ENCODE data around the gene NR4A1. TPM values are rescaled to one million over a fixed set of nuclear protein-coding genes. Genes with fewer than 3 reads are reported as not detected.

NR4A1 gene
- total RNA-seq, 1 donor from 2014 or later: 1.0 TPM

- Mint-ChIP-seq H3K27ac (ENCODE audit: unreplicated experiment) (no peak overlapping the region), H3K4me1 (ENCODE audit: unreplicated experiment) (peaks cover 16% of the 10 kb centered on the region)
- peak; percentile 93 for TF ChIP-seq CTCF (IDR thresholded peaks at IDR 0.05; ENCODE audit: unreplicated experiment)
These were observed 31.9 kb downstream of the NR4A1 start for GRCh38 chr12:52082988-52083637.

GRCh38 chr12:52083638-52083996 is 32.4 kb downstream of the NR4A1 start:
- H3K27ac Mint-ChIP-seq (ENCODE audit: unreplicated experiment): no peak overlapping the region
- H3K4me3 Mint-ChIP-seq (ENCODE audit: unreplicated experiment): no peak overlapping the region
- no peak for TF ChIP-seq CTCF (IDR thresholded peaks at IDR 0.05; ENCODE audit: unreplicated experiment)
- H3K4me1 Mint-ChIP-seq (ENCODE audit: unreplicated experiment): peaks cover 16% of the 10 kb centered on the region
- no peaks in the 10 kb centered on the region for H3K9me3 Mint-ChIP-seq (ENCODE audit: unreplicated experiment)
- H3K36me3 Mint-ChIP-seq (ENCODE audit: low read depth, unreplicated experiment): peaks cover 10% of the 10 kb centered on the region
- peaks cover 13% of the 10 kb centered on the region for H3K27me3 Mint-ChIP-seq (ENCODE audit: unreplicated experiment)
- DNase-seq (ENCODE audit: low spot score): no peak

More at GRCh38 chr12:52082988-52083637, 31.9 kb downstream of the NR4A1 start:
- no peaks in the 10 kb centered on the region for H3K9me3 Mint-ChIP-seq (ENCODE audit: unreplicated experiment)
- H3K27me3 Mint-ChIP-seq (ENCODE audit: unreplicated experiment): peaks cover 11% of the 10 kb centered on the region
- peaks cover 10% of the 10 kb centered on the region for H3K36me3 Mint-ChIP-seq (ENCODE audit: low read depth, unreplicated experiment)
- DNase-seq (ENCODE audit: low spot score): peak; percentile 72
- no peak overlapping the region for H3K4me3 Mint-ChIP-seq (ENCODE audit: unreplicated experiment)

- no peak for TF ChIP-seq CTCF (IDR thresholded peaks at IDR 0.05; ENCODE audit: unreplicated experiment)
- H3K4me3 Mint-ChIP-seq (ENCODE audit: unreplicated experiment): no peak overlapping the region
- no peaks in the 10 kb centered on the region for H3K9me3 Mint-ChIP-seq (ENCODE audit: unreplicated experiment)
- H3K4me1 Mint-ChIP-seq (ENCODE audit: unreplicated experiment): peaks cover 16% of the 10 kb centered on the region
- H3K36me3 Mint-ChIP-seq (ENCODE audit: low read depth, unreplicated experiment): peaks cover 4% of the 10 kb centered on the region
- peaks cover 14% of the 10 kb centered on the region for H3K27me3 Mint-ChIP-seq (ENCODE audit: unreplicated experiment)
- DNase-seq (ENCODE audit: low spot score): no peak
- H3K27ac Mint-ChIP-seq (ENCODE audit: unreplicated experiment): no peak overlapping the region
These were observed 33.4 kb downstream of the NR4A1 start for GRCh38 chr12:52084491-52085231.

GRCh38 chr12:52085682-52086180 is 34.5 kb downstream of the NR4A1 start:
- DNase-seq (ENCODE audit: low spot score): no peak
- H3K4me3 Mint-ChIP-seq (ENCODE audit: unreplicated experiment): no peak overlapping the region
- no peaks in the 10 kb centered on the region for H3K9me3 Mint-ChIP-seq (ENCODE audit: unreplicated experiment)
- peaks cover 16% of the 10 kb centered on the region for H3K4me1 Mint-ChIP-seq (ENCODE audit: unreplicated experiment)
- peaks cover 16% of the 10 kb centered on the region for H3K27me3 Mint-ChIP-seq (ENCODE audit: unreplicated experiment)
- H3K27ac Mint-ChIP-seq (ENCODE audit: unreplicated experiment): no peak overlapping the region
- peaks cover 4% of the 10 kb centered on the region for H3K36me3 Mint-ChIP-seq (ENCODE audit: low read depth, unreplicated experiment)
- TF ChIP-seq CTCF (IDR thresholded peaks at IDR 0.05; ENCODE audit: unreplicated experiment): no peak

GRCh38 chr12:52086366-52086765 is 35.1 kb downstream of the NR4A1 start:
- Mint-ChIP-seq H3K36me3 (ENCODE audit: low read depth, unreplicated experiment) (peaks cover 4% of the 10 kb centered on the region), H3K27ac (ENCODE audit: unreplicated experiment) (no peak overlapping the region), H3K27me3 (ENCODE audit: unreplicated experiment) (peaks cover 16% of the 10 kb centered on the region), H3K9me3 (ENCODE audit: unreplicated experiment) (no peaks in the 10 kb centered on the region), H3K4me1 (ENCODE audit: unreplicated experiment) (peaks cover 16% of the 10 kb centered on the region), H3K4me3 (ENCODE audit: unreplicated experiment) (no peak overlapping the region)
- TF ChIP-seq CTCF (IDR thresholded peaks at IDR 0.05; ENCODE audit: unreplicated experiment): no peak
- DNase-seq (ENCODE audit: low spot score): no peak
